HG03571 (cell line): ENCODE results near the gene MLF2.
A peak's percentile ranks its signal among the peaks of the same experiment; 100 is the strongest.
"Not testable (repeated sequence)": the region's sequence is repeated elsewhere in the genome, so short reads cannot be mapped to it uniquely, and the experiment has no call there.

Experiments
- ATAC-seq: cut with Tn5 transposase; IDR thresholded peaks from one replicate; pipeline ENCODE4 v1.9.1; 2021; ENCODE audit not compliant: unreplicated experiment

Gene MLF2

DNA sequence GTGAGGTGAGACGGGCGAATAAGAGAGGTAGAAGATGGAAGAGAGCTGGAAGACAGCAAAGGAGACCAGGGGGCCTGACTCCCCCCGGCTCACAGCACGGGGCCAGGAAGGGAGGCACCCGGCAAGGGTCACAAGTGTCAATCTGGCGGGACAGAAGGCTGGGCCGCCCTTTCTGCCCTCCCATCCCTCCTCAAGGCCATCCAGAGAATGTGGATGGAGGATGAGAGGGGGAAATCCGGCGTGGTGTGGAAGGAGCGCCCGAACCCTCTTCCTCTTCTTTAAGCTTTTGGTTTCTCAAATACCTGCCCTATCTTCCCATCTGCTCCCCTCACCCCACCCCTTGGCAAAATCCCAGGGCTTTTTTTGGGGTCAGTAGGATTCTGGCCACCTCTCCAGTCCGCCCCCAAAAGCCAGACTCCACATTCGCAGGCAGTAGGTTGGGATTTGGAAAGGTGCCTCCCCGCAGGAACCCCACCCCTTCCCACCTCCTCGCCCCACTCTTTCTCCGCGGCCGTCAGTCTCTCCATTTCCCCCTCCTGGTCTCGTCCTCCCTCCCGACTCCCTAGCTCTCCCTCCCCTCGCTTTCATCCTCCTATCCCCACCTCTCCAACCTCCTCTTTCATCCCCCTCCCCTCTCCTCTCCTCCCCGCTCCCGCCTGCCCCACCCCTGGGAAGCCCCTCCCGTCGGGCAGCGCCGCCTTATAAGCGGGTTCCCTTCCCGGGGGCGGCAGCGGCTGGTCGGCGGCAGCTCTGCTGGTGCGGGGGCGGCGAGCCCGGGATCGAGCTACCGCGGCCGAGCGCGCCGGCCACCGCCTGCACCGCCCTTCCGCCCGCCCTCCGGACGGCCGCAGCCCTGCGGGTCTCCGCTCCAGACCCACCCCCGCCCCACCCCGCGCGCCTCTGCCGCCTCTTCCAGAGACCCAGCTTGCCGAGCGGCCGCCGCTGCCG is 13.0 kb upstream of the MLF2 start, which contains the start of gene PTMS:
Gene PTMS (plus strand): TSS at position 730 of the 948 bp plus-strand sequence. CDS start 343 bp downstream, outside the sequence.
- ATAC-seq, result peak; percentile 9

DNA sequence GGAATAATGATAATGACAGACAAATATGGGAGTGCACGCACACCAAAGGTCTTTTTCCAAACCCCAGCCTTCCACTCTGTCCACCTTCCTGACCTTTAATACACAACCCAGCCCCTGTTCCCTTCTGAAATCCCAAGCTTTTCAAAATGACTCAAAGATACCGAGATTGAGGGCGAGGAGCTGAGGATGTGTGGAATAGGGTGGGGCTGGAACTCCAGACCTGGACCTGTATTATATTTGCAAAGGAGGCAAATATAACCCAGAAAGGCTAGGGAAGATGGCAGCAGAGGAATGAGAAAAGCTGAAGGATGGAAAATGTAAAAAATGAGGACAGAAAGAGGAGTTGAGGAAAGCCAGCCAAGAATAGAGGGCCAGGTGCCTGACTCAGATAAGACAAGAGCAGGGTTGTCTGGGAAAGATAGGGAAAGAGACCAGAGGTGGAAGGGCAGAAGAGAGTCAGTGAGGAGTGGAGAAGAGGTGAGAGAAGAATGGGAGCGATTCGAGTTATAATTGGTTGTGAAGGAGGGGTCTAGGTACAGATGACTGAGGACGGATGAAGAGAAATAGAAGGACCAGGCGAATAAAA is 12.2 kb upstream of the MLF2 start:
- ATAC-seq, result no peak

DNA sequence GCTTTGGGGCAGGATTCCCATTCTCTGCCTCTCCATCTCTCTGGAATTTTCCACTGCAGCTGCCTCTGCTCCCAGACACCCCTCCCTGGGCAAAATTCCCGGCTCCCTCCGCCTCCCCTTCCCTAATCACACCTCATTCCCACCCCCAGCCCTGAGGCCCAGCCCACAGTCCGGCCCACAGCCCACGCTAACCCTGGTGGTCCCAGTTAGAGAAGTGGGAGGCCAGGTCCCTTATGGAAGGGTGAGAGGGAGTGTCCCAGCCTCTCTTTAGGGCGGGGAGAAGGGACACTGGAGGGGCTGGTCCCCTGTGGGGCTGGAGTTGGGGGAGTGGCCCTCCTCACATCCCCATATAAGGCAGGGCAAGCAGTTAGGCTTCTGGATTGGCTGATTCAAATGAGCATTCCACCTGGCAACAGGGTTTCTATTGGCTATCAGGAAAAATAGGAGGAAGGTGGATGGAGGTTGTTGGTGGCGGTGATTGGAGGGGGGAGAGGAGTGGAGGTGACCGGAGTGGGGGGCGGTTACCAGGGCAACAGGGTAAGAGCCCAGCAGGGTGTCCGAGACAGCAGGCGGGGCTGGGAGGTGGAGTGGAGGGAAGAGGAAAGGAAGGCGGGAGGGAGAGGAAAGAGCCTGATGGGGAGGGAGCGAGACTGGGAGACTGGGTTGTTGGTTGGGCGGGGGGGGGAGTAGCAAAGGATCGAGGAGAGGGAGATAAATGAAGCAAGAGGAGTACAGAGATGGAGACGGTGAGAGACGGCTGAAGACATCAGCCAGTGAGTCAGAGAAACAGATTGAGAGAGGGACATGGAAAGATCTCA is 11.3 kb upstream of the MLF2 start:
- ATAC-seq, result peak; percentile 63

DNA sequence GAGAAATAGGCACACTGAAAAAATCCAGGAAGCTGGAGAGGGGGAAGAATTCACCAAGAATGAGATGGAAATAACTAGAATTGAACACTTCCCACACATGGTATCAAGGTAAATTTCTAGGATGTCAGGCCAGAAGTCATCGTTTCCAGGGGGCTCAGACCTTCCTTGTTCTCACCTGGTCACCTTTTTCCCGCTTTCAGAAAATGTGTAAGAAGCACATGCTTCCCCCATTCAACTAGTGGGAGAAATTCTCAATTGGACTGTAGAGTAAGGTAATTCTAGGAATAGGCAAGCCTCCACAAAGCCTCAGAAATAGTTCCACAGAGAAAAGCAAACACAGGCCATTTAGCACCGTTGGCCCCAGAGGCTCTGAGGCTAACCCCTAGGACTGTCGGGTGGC is 10.4 kb upstream of the MLF2 start:
- ATAC-seq, result no peak

DNA sequence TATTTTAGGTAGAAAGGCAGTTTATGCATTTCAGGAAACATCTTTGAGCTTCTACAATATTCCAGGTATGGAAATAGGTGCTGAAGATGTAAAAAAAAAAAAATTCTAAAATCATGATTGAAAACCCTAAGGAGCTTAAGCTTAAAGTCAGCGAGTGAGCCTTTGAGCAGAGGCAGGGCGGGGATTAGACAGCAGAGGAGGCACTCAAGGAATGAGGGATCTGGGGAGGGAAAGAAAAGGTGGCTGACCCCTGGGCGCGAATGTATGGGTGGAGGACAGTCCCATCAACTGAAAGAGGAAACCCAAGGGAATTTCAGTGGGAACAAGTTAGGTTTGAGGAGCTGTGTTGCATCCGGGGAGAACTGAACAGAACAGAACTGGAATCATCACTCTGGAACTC is 6.8 kb upstream of the MLF2 start:
- no peak for ATAC-seq

DNA sequence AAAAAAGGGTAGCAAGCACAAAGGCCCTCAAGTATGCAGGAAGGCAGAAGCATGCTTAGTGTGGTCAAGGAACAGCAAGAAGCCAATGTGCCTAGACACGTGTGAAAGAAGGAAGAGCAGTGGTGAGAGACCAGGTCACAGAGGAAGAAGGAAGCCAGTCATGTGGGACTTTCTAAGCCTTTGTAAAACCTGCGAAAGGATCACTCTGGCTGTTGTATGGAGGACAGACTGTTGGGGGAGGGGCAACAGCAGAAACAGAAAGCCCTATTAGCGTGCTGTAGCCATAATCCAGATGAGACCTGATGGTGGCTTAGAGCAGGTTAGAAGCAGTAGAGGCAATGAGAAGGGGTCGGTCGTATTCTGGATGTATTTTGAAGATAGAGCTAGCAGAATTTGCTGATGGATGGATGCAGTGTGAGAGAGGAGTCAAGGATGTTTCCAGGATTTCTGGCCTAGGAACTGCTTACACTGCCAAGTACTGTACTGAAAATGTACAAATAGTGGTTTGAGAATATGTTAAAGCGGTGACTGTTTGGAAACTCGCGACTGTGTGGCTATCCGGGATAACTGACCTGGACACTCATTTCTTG is 5.7 kb upstream of the MLF2 start:
- ATAC-seq, result no peak

DNA sequence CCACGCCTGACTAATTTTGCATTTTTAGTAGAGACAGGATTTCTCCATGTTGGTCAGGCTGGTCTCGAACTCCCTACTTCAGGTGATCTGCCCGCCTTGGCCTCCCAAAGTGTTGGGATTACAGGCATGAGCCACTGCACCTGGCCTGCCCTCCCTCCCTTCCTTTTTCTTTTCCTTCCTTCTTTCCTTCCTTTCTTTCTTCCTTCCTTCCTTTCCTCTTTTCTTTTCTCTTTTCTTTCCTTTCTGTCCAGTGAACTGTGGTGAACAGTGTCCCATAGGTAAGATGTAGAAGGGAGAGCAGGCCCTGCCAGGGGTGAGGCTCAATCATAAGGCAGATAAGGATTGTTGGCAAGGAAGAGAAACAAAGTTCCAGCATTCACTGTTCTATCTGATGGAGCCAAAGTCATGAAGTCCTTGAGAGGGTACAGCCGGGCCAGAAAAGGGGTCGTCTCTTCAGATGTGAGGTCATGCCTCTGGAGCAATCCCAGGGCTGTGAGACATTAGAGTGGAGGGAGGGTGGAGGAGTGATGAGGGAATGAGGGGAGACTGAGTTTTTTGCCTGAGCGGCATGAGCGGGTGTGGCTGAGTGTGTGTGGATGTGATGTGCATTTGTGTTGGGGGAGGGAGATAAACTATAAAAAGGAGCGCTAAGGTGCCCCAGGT is 4.2 kb upstream of the MLF2 start:
- no peak for ATAC-seq

DNA sequence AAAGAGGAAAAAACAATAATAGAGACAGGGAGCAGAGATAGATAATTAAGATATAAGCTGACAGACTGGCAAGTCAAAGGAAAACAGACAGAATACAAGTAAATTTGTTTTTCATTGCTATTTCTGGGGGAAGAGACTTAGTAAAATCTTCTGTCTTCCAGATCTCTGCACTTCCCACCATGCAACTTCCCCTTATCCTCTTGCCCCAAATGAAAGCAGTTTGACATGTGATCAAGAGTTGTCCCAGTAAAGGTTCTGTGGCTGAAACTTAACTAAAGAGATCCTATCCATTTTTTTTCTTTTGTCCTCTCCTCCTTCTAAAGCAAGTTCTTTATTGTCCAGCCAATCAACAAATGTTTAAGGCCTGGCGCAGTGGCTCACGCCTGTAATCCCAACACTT is 1.5 kb upstream of the MLF2 start:
- ATAC-seq, result no peak

DNA sequence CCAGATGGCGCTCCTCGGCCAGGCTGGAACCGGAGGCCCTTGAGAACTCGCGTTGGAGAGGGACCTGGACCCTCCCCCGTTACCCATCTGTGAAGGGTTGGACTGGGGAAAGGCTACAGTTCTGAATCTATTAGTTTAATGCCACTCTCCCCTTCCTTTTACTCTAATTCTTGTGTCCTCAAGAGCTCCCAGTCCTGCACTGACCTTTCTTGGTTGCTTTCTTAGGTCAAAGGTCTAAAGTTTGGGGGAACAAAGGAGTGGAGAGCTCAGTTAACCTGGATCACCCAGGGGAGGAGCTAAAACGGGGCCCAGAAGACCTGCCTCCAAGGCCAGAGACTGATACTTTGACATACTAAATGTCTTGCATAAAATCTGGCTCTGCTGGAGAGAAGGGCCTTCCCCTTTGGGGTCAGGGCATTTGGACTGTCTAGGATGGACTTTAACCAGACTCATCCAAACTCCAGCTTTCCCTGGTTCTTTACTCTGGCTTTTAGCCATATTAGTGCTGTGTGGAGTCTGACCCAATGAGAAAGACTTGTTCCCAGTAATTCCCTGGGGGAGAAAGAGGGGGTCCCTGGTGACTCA is 923 bp upstream of the MLF2 start:
- no peak for ATAC-seq

DNA sequence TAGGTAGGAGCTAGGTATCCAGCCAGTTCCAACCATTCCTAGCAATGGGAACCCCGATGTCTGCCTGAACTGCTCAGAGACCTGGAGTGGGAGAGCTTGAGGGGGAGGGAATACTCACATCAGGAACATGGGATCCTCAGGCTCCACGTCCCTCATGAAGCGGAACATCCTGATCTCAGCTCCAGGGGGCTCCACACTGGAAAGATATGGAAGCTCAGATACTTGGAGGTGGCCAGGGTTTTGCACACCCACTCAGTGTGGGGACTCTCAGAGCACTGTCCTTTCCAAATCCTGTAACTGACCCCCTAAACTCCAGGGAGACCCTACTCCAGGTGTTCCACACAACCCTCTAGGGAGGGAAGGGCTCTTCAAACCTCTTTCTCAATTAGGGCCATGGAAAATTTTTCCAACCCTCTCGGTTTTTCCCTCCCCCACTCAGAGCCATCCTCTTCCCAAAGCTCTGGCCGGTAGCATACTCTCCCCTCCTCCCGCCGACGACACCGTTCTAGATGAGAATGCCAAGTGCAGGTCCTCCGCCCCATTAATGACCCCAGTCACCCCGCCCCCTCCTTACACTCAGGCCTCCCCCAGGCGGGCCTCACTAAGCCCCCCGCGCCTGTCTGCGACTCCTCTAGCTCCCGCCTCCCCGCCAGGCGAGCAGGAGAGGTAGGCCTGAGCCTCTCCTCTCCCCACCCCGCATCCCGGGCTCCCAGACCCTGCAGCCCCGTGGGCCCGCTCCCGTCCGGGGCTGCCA is 597 bp downstream of the MLF2 start:
- ATAC-seq, result peak; percentile 2

DNA sequence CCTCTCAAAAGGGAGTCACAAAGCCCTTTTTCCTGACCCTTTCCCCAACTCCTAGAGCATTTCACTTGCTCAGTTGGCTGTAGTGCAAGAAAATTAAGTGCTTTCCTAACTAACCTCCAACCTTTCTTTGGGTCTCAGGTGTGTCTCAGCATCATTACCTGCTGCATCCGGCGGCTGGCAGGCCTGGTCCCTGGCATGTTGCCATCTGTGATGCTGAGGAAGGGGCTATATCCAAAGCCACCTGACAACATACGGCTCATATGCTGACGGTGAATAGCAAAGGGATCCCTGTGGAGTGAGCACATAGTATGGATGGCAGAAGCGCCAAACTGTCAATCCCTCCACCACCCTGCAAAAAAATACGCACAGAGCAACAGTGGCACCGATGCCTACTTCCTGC is 1.2 kb downstream of the MLF2 start:
- no peak for ATAC-seq

DNA sequence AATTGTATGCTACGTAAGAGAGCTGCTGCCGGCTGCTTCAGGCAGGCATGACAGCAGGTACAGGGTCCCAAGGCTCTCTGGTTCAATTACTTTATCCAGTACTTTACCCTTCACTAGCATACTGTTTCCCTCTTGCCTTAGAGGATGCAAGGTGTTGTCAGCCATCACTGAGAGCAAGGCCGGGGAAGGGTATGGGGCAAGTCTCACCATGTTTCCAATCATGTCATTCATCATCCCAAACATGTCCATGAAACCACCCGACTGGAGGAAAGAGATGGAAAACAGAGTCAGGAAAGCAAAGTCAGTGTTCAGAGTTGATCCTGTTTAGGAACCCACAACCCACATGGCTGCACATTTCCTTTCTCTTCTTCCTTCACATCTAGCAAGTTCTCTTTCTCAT is 2.4 kb downstream of the MLF2 start:
- no peak for ATAC-seq

DNA sequence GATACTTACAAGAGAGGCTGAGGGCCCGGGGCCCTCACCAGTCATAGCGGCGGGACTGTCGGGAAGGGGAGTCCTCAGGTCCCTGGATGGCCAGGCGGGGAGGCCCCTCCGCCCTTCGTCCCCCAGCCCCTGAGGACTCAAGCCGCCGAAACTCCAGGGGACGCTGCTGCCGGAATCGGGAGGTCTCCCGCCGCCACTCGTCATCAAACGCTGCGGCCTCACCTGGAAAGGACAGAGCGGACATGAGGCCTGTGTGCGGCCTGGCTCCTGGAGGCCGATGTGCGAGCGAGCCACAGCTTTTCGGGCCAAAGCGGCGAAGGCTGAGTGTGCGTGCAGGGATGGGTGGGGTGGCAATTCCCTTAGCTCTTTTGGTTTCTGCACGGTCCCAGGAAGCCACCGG is 4.2 kb downstream of the MLF2 start:
- no peak for ATAC-seq

DNA sequence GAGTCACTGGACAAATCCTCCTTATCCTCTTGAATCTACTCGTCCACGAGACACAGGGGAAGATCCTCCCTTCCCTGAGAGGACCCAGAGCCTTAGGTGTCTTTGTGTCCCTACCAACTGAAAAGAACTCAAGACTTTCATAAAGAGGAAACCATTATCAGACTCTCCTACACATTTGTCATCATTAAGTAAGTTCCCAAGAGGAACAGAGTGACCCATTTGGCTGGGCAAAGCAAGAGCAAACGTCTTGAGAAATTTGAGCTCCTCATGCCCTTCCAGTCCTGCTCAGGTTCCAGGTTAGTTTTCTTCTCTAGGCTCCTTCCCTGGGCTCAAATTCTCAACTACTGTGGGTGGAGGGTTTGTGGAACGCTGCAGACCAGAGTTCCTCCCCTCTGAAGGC is 5.7 kb downstream of the MLF2 start:
- ATAC-seq, result no peak

DNA sequence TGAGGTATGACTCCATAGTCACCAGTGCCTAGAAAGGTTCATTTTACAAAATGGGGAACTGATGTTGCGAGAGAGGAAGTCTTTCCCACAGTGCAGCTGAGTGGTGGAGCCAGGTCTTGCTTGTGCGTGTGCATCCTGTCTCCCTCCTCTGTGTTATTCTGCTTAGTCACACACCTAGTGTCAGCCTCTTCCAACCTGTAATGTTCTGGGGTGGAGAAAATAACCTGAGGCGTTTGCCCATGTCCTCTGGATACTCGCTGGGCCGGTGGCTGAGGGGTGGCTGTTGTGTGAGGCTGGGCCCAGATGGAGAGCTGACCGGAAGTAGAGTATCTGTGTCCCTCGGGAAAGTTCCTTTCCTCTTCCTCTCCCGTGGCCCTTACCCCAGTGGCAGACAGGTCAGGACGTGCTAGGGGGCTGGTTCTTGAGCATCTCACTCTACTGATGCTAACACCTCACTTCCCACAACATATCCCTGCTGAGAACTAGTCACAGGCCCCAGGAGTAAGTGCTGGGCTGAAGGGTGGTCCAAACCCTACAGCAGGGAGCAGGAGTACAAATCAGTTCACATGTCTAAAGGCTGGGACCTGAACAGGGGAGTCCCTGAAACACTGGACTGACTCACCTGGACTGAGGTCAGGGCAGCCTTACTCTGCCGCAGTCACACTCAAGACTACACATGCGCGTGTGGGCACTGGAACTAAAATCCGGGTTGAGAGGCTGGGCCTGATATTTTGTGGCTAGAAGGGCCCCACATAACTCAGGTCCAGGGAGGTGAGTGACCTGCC is 7.0 kb downstream of the MLF2 start:
- no peak for ATAC-seq

DNA sequence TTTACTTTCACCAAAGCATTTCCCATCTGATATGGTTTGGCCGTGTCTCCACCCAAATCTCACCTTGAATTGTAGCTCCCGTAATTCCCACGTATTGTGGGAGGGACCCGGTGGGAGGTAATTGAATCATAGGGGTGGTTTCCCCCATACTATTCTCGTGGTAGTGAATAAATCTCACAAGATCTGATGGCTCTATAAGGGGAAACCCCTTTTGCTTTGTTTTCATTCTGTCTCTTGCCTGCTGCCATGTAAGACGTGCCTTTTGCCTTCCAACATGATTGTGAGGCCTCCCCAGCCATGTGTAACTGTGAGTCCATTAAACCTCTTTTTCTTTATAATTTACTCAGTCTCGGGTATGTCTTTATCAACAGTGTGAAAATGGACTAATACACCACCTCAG is 9.6 kb downstream of the MLF2 start:
- not testable (repeated sequence) for ATAC-seq

DNA sequence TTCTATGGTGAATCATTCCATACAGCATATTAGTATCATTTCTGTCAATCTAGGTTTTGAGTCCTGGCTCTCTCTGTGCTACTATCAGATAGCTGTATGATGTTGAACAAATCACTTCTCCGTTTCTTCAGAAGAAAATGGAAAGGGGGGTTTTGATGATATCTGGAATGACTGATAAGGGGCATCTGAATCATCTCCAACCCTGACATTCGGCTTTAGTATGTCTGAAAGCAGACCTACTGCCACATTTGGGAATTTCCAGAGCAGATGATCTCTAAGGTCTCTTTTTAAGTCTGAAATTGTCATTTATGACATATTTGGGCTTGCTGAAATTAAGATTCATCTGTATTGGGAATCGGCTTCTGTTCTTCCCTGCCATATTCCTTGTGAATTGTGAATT is 10.1 kb downstream of the MLF2 start:
- ATAC-seq, result no peak

DNA sequence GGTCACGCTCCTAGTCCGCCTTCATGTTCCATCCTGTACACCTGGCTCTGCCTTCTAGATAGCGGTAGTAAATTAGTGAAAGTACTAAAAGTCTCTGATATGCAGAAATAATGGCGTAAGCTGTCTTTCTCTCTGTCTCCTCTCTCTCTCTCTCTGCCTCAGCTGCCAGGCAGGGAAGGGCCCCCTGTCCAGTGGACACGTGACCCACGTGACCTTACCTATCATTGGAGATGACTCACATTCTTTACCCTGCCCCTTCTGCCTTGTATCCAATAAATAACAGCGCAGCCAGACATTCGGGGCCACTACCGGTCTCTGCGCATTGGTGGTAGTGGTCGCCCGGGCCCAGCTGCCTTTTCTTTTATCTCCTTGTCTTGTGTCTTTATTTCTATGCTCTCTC is 10.9 kb downstream of the MLF2 start:
- not testable (repeated sequence) for ATAC-seq

DNA sequence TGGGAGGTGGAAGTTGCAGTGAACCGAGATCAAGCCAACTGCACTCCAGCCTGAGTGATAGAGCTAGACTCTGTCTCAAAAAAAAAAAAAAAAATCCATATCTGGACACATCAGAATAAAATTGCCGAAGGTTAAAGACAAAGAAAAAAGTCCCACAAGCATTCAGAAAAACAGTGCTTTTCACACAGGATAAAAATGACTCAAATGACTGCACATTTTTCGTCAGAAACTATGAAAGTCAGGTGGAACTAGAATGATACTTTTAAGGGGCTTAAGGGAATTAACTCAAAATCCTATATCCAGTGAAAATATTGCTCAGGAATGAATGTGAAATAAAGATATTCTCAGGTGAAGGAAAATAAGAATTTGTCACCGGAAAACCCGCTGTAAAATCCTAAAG is 16.2 kb downstream of the MLF2 start:
- ATAC-seq, result no peak
